ENCODE data around the gene ZNF787. TPM values are rescaled to one million over a fixed set of nuclear protein-coding genes. Genes with fewer than 3 reads are reported as not detected.
A peak's percentile ranks its signal among the peaks of the same experiment; 100 is the strongest.

The ZNF787 gene
- total and polyA plus RNA-seq, 2 donors (not counting 3 experiments of a cell fraction or from before 2014, with no cell fraction given): 11.6 to 32.7 TPM

- dilution Hi-C loops (cut with MboI; ENCODE audit: extremely low pct_ligation_motif_present, low sequenced_read_pairs) (no loop called here), intact Hi-C loops (cut with micrococcal nuclease) (no loop called here)
- no peak for FAIRE-seq
- no peak overlapping the region for H2AFZ ChIP-seq (ENCODE audit: low read depth, low read length)
- H3K9me3 ChIP-seq (replicated peaks; ENCODE audit: control insufficient read depth, insufficient read depth, low read length): no peaks in the 10 kb centered on the region
- peaks cover 0 to 2% of the 10 kb centered on the region in 2 experiments for H3K27me3 ChIP-seq (ENCODE audit: control insufficient read depth in 2 of 2, insufficient read depth in 2 of 2, low read length in 2 of 2)
- H4K20me1 ChIP-seq (replicated peaks; ENCODE audit: control insufficient read depth, extremely low read depth, insufficient read depth, low read length): no peaks in the 10 kb centered on the region
- no peak overlapping the region for H3K9ac ChIP-seq (replicated peaks; ENCODE audit: extremely low read depth, insufficient read depth, low read length)
- H3K27ac ChIP-seq (ENCODE audit: insufficient read depth, low read depth, low read length): no peak overlapping the region
- CTCF ChIA-PET: interaction anchor here (2.0 kb wide), 1 partner anchor 11 kb away, joined by 13 read pairs; no protein-coding TSS in a partner anchor
- no peak overlapping the region for H3K4me2 ChIP-seq (ENCODE audit: insufficient read depth, low read length)
- peaks cover 8% of the 10 kb centered on the region for H3K79me2 ChIP-seq (ENCODE audit: control insufficient read depth, insufficient read depth, low read length)
- no peaks in the 10 kb centered on the region for H3K9me1 ChIP-seq (replicated peaks; ENCODE audit: control insufficient read depth, extremely low read depth, insufficient read depth, low read length)
- H3K4me1 ChIP-seq (ENCODE audit: control insufficient read depth, extremely low read depth, insufficient read depth, low read length): no peaks in the 10 kb centered on the region
- no TSS peak for BruUV-seq (replicated peaks)
- POLR2A ChIA-PET: no interaction called here
- no peak overlapping the region for H3K4me3 ChIP-seq (replicated peaks in 1 of 3; ENCODE audit: insufficient read depth in 1 of 3, low read depth in 1 of 3, low read length in 3 of 3)
- peaks cover 0 to 3% of the 10 kb centered on the region in 2 experiments for H3K36me3 ChIP-seq (ENCODE audit: control insufficient read depth in 2 of 2, extremely low read depth in 1 of 2, insufficient read depth in 2 of 2, low read length in 2 of 2)
- TF ChIP-seq POLR2AphosphoS5 (IDR thresholded peaks at IDR 0.05; ENCODE audit: insufficient read depth, low read depth, low read length) (no peak), JUN (IDR thresholded peaks at IDR 0.05; ENCODE audit: borderline replicate concordance, insufficient read depth, insufficient read length, low read depth) (no peak), POLR2A (IDR thresholded peaks at IDR 0.05; ENCODE audit: low read depth, low read length) (no peak), FOS (IDR thresholded peaks at IDR 0.05; ENCODE audit: borderline replicate concordance, insufficient read depth, low read length) (no peak), MYC (IDR thresholded peaks at IDR 0.05; ENCODE audit: low read depth, low read length) (no peak)
- DNase-seq (ENCODE audit: low read depth, low spot score): no peak
These were observed 34.2 kb downstream of the ZNF787 start for GRCh38 chr19:56086671-56087430.

GRCh38 chr19:56085571-56086275, 35.4 kb downstream of the ZNF787 start:
- Histone ChIP-seq H3K9me1 (replicated peaks; ENCODE audit: control insufficient read depth, extremely low read depth, insufficient read depth, low read length) (no peaks in the 10 kb centered on the region), H3K9ac (replicated peaks; ENCODE audit: extremely low read depth, insufficient read depth, low read length) (no peak overlapping the region), H3K27me3 (ENCODE audit: control insufficient read depth in 2 of 2, insufficient read depth in 2 of 2, low read length in 2 of 2) (peaks cover 0 to 3% of the 10 kb centered on the region in 2 experiments), H2AFZ (ENCODE audit: low read depth, low read length) (no peak overlapping the region), H3K36me3 (ENCODE audit: control insufficient read depth in 2 of 2, extremely low read depth in 1 of 2, insufficient read depth in 2 of 2, low read length in 2 of 2) (peaks cover 0 to 3% of the 10 kb centered on the region in 2 experiments), H3K9me3 (replicated peaks; ENCODE audit: control insufficient read depth, insufficient read depth, low read length) (no peaks in the 10 kb centered on the region), H4K20me1 (replicated peaks; ENCODE audit: control insufficient read depth, extremely low read depth, insufficient read depth, low read length) (no peaks in the 10 kb centered on the region), H3K79me2 (ENCODE audit: control insufficient read depth, insufficient read depth, low read length) (peaks cover under 1% of the 10 kb centered on the region), H3K4me2 (ENCODE audit: insufficient read depth, low read length) (no peak overlapping the region), H3K4me1 (ENCODE audit: control insufficient read depth, extremely low read depth, insufficient read depth, low read length) (peaks cover 6% of the 10 kb centered on the region), H3K27ac (ENCODE audit: insufficient read depth, low read depth, low read length) (no peak overlapping the region), H3K4me3 (replicated peaks in 1 of 3; ENCODE audit: insufficient read depth in 1 of 3, low read depth in 1 of 3, low read length in 3 of 3) (no peak overlapping the region)
- no TSS peak for BruUV-seq (replicated peaks)
- dilution Hi-C loops (cut with MboI; ENCODE audit: extremely low pct_ligation_motif_present, low sequenced_read_pairs) (no loop called here), intact Hi-C loops (cut with micrococcal nuclease) (no loop called here)
- POLR2A ChIA-PET: no interaction called here
- TF ChIP-seq MYC (IDR thresholded peaks at IDR 0.05; ENCODE audit: low read depth, low read length): no peak
- TF ChIP-seq POLR2AphosphoS5 (IDR thresholded peaks at IDR 0.05; ENCODE audit: insufficient read depth, low read depth, low read length): peak; percentile 11
- no peak for FAIRE-seq
- no peak for DNase-seq (ENCODE audit: low read depth, low spot score)
- CTCF ChIA-PET: interaction anchor here (0.8 to 2.0 kb wide), 4 partner anchors 10 to 248 kb away, joined by 3 to 13 read pairs (median 4); no protein-coding TSS in a partner anchor

All from endothelial cell of umbilical vein (primary cell).